Common myeloid progenitor, CD34-positive (primary cell): Measurements from ENCODE around the gene TMEFF1.
"Not testable (repeated sequence)": the region's sequence is repeated elsewhere in the genome, so short reads cannot be mapped to it uniquely, and the experiment has no call there.

Source experiments
- CTCF ChIA-PET: fragments of 350-600 bp; sonication (Branson Sonifier 250); formaldehyde crosslinking; loops from one replicate; lab custom pipeline; 2021; ENCODE audit warnings: antibody characterized with exemption; lab: Charles Lee
- POLR2A ChIA-PET: fragments of 350-600 bp; sonication (Branson Sonifier 250); formaldehyde crosslinking; loops from one replicate; lab custom pipeline; 2021; ENCODE audit warnings: antibody characterized with exemption; lab: Charles Lee
- DNase-seq, 3 donors: peaks; one replicate each; pipeline versions ENCODE4 v3.0.0 to v3.0.0-alpha.2; 2013
- H3K27ac ChIP-seq, 2 experiments: 1 replicate in 1 of 2; 2 replicates in 1 of 2; pipeline ENCODE4 v1.7.0; 2013; ENCODE audit warnings: inconsistent platforms in 2 of 2, low read length in 2 of 2, mild to moderate bottlenecking in 2 of 2, low read depth in 1 of 2, moderate library complexity in 1 of 2; ENCODE audit not compliant: severe bottlenecking in 2 of 2, insufficient read depth in 1 of 2, poor library complexity in 1 of 2
- H3K27me3 ChIP-seq, 5 experiments: replicated peaks in 2 of 5; 1 replicate in 3 of 5; 2 replicates in 2 of 5; pipeline versions ENCODE4 v1.6.1 to v1.7.0; 2013; ENCODE audit warnings: low read length in 4 of 5, mild to moderate bottlenecking in 2 of 5, moderate library complexity in 2 of 5, inconsistent platforms in 1 of 5; ENCODE audit not compliant: insufficient read depth in 5 of 5, control insufficient read depth in 4 of 5
- H3K36me3 ChIP-seq, 4 experiments: 1 replicate in 2 of 4; 2 replicates in 2 of 4; pipeline versions ENCODE4 v1.6.1 to v1.7.0; 2013; ENCODE audit warnings: low read length in 3 of 4, control low read depth in 1 of 4, mild to moderate bottlenecking in 1 of 4; ENCODE audit not compliant: control insufficient read depth in 4 of 4, insufficient read depth in 4 of 4
- H3K4me1 ChIP-seq, 4 experiments: 1 replicate in 3 of 4; 2 replicates in 1 of 4; pipeline versions ENCODE4 v1.6.1 to v1.7.1; 2013; ENCODE audit warnings: low read length in 3 of 4, mild to moderate bottlenecking in 3 of 4, control low read depth in 1 of 4, inconsistent platforms in 1 of 4, moderate library complexity in 1 of 4; ENCODE audit not compliant: control insufficient read depth in 4 of 4, insufficient read depth in 4 of 4; ENCODE audit errors: control extremely low read depth in 1 of 4
- H3K4me3 ChIP-seq, 7 experiments: 1 replicate in 4 of 7; 2 replicates in 3 of 7; pipeline versions ENCODE4 v1.5.1 to v1.7.0; 2013; ENCODE audit warnings: mild to moderate bottlenecking in 7 of 7, low read length in 6 of 7, moderate library complexity in 6 of 7, inconsistent platforms in 2 of 7, low read depth in 2 of 7, control low read depth in 1 of 7; ENCODE audit not compliant: insufficient read depth in 4 of 7, control insufficient read depth in 1 of 7; ENCODE audit errors: extremely low read depth in 1 of 7
- H3K9me3 ChIP-seq, 5 experiments: 1 replicate in 4 of 5; 2 replicates in 1 of 5; pipeline versions ENCODE4 v1.6.1 to v1.7.1; 2013; ENCODE audit warnings: low read length in 4 of 5, mild to moderate bottlenecking in 2 of 5, inconsistent platforms in 1 of 5, low read depth in 1 of 5, moderate library complexity in 1 of 5; ENCODE audit not compliant: control insufficient read depth in 4 of 5, insufficient read depth in 2 of 5; ENCODE audit errors: control extremely low read depth in 1 of 5
- WGBS: methylation state at CpG from one replicate; pipeline ENCODE4 v1.1.5; 2013; ENCODE audit not compliant: insufficient coverage; 5-methylcytosine and 5-hydroxymethylcytosine counted together

TMEFF1 gene

GRCh38 chr9:100440071-100440470 lies 32.9 kb upstream of the TMEFF1 start:
- WGBS = 50% methylated on average over 2 of the region's 3 CpGs
- Histone ChIP-seq H3K27ac (no peak overlapping the region), H3K4me3 (no peak overlapping the region), H3K36me3 (peaks cover 2 to 13% (median 8%) of the 10 kb centered on the region in 4 experiments), H3K4me1 (peaks cover 0 to 12% (median 3%) of the 10 kb centered on the region in 4 experiments), H3K27me3 (no peaks in the 10 kb centered on the region), H3K9me3 (no peaks in the 10 kb centered on the region)
- ChIA-PET CTCF (interaction anchor here (1.5 to 5.3 kb wide), 3 partner anchors 9 to 116 kb away, joined by 3 to 34 read pairs (median 4); no protein-coding TSS in a partner anchor), POLR2A (no interaction called here)
- DNase-seq = no peak

- H3K4me3 ChIP-seq, H3K27ac ChIP-seq, POLR2A ChIA-PET, H3K9me3 ChIP-seq, H3K27me3 ChIP-seq, DNase-seq: not testable (repeated sequence)
- CTCF ChIA-PET = interaction anchor here (1.5 to 5.3 kb wide), 3 partner anchors 8 to 117 kb away, joined by 3 to 34 read pairs (median 4); no protein-coding TSS in a partner anchor
- peaks cover 2 to 13% (median 6%) of the 10 kb centered on the region in 4 experiments for H3K36me3 ChIP-seq
- 100% methylated on average over 2 of the region's 5 CpGs for WGBS
- H3K4me1 ChIP-seq = peaks cover 0 to 12% (median 3%) of the 10 kb centered on the region in 4 experiments
Measured at GRCh38 chr9:100440487-100440886, 32.5 kb upstream of the TMEFF1 start.

- peaks cover 2 to 20% (median 6%) of the 10 kb centered on the region in 4 experiments for H3K36me3 ChIP-seq
- H3K27ac ChIP-seq = no peak overlapping the region
- H3K4me3 ChIP-seq = no peak overlapping the region
- peak in 1 of 3 donors; percentile 24 for DNase-seq
- H3K27me3 ChIP-seq = no peaks in the 10 kb centered on the region
- H3K4me1 ChIP-seq = peaks cover 0 to 12% (median 3%) of the 10 kb centered on the region in 4 experiments
- ChIA-PET CTCF (interaction anchor here (0.6 to 1.4 kb wide), 4 partner anchors 10 to 62 kb away, joined by 3 read pairs; no protein-coding TSS in a partner anchor), POLR2A (no interaction called here)
- 82% methylated on average over 16 of the region's 19 CpGs for WGBS
- H3K9me3 ChIP-seq = no peaks in the 10 kb centered on the region
Measured at GRCh38 chr9:100441911-100442361, 31.0 kb upstream of the TMEFF1 start.

- no peak for DNase-seq
- 43% methylated on average over 3 of the region's 4 CpGs for WGBS
- Histone ChIP-seq H3K4me1 (peaks cover 0 to 12% (median 3%) of the 10 kb centered on the region in 4 experiments), H3K9me3 (no peaks in the 10 kb centered on the region), H3K27ac (no peak overlapping the region), H3K36me3 (peaks cover 2 to 24% (median 9%) of the 10 kb centered on the region in 4 experiments), H3K27me3 (no peaks in the 10 kb centered on the region), H3K4me3 (no peak overlapping the region)
- CTCF ChIA-PET = no interaction called here
- POLR2A ChIA-PET = no interaction called here
Measured at GRCh38 chr9:100443781-100444768, 28.9 kb upstream of the TMEFF1 start.

- Histone ChIP-seq H3K4me3 (no peak overlapping the region), H3K36me3 (peaks cover 4 to 21% (median 9%) of the 10 kb centered on the region in 4 experiments), H3K27ac (no peak overlapping the region), H3K4me1 (peaks cover 0 to 12% (median 3%) of the 10 kb centered on the region in 4 experiments), H3K27me3 (no peaks in the 10 kb centered on the region), H3K9me3 (no peaks in the 10 kb centered on the region)
- ChIA-PET POLR2A (no interaction called here), CTCF (interaction anchor here (1.9 to 6.9 kb wide), 2 partner anchors 7 to 11 kb away, joined by 6 to 34 read pairs; no protein-coding TSS in a partner anchor)
- DNase-seq = peak in 1 of 3 donors; percentile 16
- no CpG with 5 or more reads among the region's 1 CpG for WGBS
Measured at GRCh38 chr9:100445161-100445902, 27.6 kb upstream of the TMEFF1 start.

GRCh38 chr9:100445903-100446549 lies 26.9 kb upstream of the TMEFF1 start:
- H3K36me3 ChIP-seq = peaks cover 4 to 27% (median 14%) of the 10 kb centered on the region in 4 experiments
- H3K9me3 ChIP-seq = no peaks in the 10 kb centered on the region
- POLR2A ChIA-PET = no interaction called here
- DNase-seq = no peak
- CTCF ChIA-PET = interaction anchor here (0.7 to 6.9 kb wide), 3 partner anchors 8 to 98 kb away, joined by 3 to 34 read pairs (median 6); no protein-coding TSS in a partner anchor
- peaks cover 0 to 12% (median 3%) of the 10 kb centered on the region in 4 experiments for H3K4me1 ChIP-seq
- 100% methylated on average over 1 of the region's 5 CpGs for WGBS
- H3K27ac ChIP-seq = no peak overlapping the region
- no peaks in the 10 kb centered on the region for H3K27me3 ChIP-seq
- no peak overlapping the region for H3K4me3 ChIP-seq
